HepG2 (cell line): ENCODE results near the gene OCLN. TPM values are rescaled to one million over a fixed set of nuclear protein-coding genes. Genes with fewer than 3 reads are reported as not detected.
A peak's percentile ranks its signal among the peaks of the same experiment; 100 is the strongest.

Experiments used
- HNRNPK ChIP-seq: fragments of 200-400 bp; formaldehyde crosslinking; IDR thresholded peaks from 2 replicates; pipeline ENCODE4 v1.6.1; 2018; ENCODE audit warnings: low read length, low read depth, moderate library complexity, mild to moderate bottlenecking; ENCODE audit not compliant: poor library complexity, severe bottlenecking
- KLF15 ChIP-seq: sonication (generic); formaldehyde crosslinking; IDR thresholded peaks from 2 replicates; pipeline ENCODE4 v1.8.1; 2023; ENCODE audit warnings: borderline replicate concordance, mild to moderate bottlenecking, inconsistent platforms, missing genetic modification reagents, mixed read lengths
- RBM39 ChIP-seq: fragments of 200-400 bp; formaldehyde crosslinking; IDR thresholded peaks from one replicate; pipeline ENCODE4 v1.6.1; 2018; ENCODE audit warnings: antibody characterized with exemption, mild to moderate bottlenecking, low read depth, low read length; ENCODE audit not compliant: poor library complexity, severe bottlenecking
- RFXAP ChIP-seq: sonication (generic); formaldehyde crosslinking; IDR thresholded peaks from 2 replicates; pipeline ENCODE4 v1.4.0; 2020; ENCODE audit warnings: missing genetic modification reagents, borderline replicate concordance
- YY1 ChIP-seq: IDR thresholded peaks from 2 replicates; pipeline ENCODE4 v1.6.1; 2011; ENCODE audit warnings: low read length, low read depth, moderate library complexity, mild to moderate bottlenecking; ENCODE audit not compliant: insufficient read depth, insufficient replicate concordance
- ZNF629 ChIP-seq: sonication (generic); formaldehyde crosslinking; conservative IDR thresholded peaks from 2 replicates; pipeline ENCODE4 v1.5.0; 2020; ENCODE audit warnings: missing genetic modification reagents
- ZNF749 ChIP-seq: sonication (generic); formaldehyde crosslinking; IDR thresholded peaks from 2 replicates; pipeline ENCODE4 v1.8.0; 2022; ENCODE audit warnings: mild to moderate bottlenecking, missing genetic modification reagents, moderate library complexity, borderline replicate concordance
- polyA plus RNA-seq, 8 experiments: library from polyadenylated mRNA; depleted of rRNA in 3 of 8; stranded (reverse) in 7 of 8; unstranded in 1 of 8; fragments of >200 nt; fragmentation: Illumina TruSeq in 4 of 8; extraction: Trizol in 4 of 8; gene quantifications; 2 replicates each; pipeline versions ENCODE4 v1.2.1 to v1.2.3, GENCODE V29; 2011 to 2016; ENCODE audit warnings: low read depth in 4 of 8, missing spikeins in 1 of 8, mixed read lengths in 1 of 8; ENCODE audit not compliant: insufficient read depth in 1 of 8
- total RNA-seq, 5 experiments: library from RNA; depleted of rRNA; stranded (reverse); fragments of >200 nt; fragmentation: Illumina TruSeq; extraction: Trizol; gene quantifications; 2 replicates each; pipeline ENCODE4 v1.2.3, GENCODE V29; 2016; ENCODE audit warnings: low read depth in 1 of 5
- TF ChIP-seq, protein P1 (sequence below): sonication (generic); formaldehyde crosslinking; IDR thresholded peaks from 2 replicates; pipeline ENCODE4 v1.5.1; 2020; ENCODE audit warnings: mild to moderate bottlenecking, missing genetic modification reagents, borderline replicate concordance
- TF ChIP-seq, protein P2 (sequence below): sonication (generic); formaldehyde crosslinking; IDR thresholded peaks from 2 replicates; pipeline ENCODE4 v1.8.1; 2023; ENCODE audit warnings: missing genetic modification reagents, inconsistent platforms, borderline replicate concordance
- TF ChIP-seq, protein P3 (sequence below): sonication (generic); formaldehyde crosslinking; IDR thresholded peaks from 2 replicates; pipeline ENCODE4 v1.8.1; 2022; ENCODE audit warnings: low read depth, mild to moderate bottlenecking, missing genetic modification reagents
- TF ChIP-seq, protein P4 (sequence below): sonication (generic); formaldehyde crosslinking; IDR thresholded peaks from 2 replicates; pipeline ENCODE4 v1.4.0; 2020; ENCODE audit warnings: mild to moderate bottlenecking, missing genetic modification reagents
- TF ChIP-seq, protein P5 (sequence below): IDR thresholded peaks from 2 replicates; pipeline ENCODE4 v1.6.1; 2016; ENCODE audit warnings: low read depth, control low read depth

Gene OCLN
- total and polyA plus RNA-seq, 2 of the 13 experiments (the other 11 are each of a cell fraction or from before 2014, with no cell fraction given) = 24.1 to 34.8 TPM

DNA sequence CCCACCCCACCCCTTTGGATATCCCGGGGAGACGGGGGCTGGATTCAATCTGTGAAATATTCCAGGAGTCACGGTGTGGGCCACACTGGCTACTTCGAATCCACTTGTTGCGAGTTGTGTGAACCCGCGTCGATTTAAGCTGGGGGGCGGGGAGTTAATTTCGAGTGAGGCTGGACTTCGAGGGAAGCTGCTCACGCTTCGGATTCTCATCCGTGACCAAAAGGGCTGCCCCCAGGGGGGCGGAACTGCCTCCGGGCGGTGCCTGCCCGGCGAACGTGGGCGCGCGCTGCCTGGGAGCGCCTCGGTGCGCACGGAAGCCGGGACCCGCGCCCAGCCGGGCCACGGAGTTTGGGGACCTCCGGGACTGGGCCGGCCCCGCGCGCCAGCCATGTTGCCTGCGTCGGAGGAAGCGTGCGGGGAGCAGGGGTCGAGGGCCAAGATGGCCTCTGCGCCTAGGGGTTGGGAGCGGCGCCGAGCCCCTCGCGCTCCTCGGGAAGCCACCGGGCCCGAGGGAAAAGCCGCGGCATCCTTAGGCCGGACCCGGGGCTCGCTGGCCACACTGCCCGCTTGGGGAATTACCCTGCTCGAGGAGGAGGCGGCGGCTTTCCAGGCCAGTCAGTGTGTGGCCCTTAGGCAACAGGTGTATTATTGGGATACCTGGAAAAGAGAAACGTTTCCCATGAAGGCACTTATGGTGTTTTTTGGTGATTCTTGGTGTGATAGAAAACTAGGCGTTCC lies 975 bp downstream of the OCLN start (continued):
- TF ChIP-seq, protein P1, sequence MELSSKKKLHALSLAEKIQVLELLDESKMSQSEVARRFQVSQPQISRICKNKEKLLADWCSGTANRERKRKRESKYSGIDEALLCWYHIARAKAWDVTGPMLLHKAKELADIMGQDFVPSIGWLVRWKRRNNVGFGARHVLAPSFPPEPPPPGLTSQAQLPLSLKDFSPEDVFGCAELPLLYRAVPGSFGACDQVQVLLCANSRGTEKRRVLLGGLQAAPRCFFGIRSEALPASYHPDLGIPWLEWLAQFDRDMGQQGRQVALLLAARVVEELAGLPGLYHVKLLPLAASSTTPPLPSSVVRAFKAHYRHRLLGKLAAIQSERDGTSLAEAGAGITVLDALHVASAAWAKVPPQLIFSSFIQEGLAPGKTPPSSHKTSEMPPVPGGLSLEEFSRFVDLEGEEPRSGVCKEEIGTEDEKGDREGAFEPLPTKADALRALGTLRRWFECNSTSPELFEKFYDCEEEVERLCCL (CRISPR knock-in tag) = no peak
- TF ChIP-seq ZNF629 (CRISPR knock-in tag) (no peak), KLF15 (CRISPR knock-in tag) (peak; percentile 52; the same call in 1 of the 2 replicates), ZNF749 (CRISPR knock-in tag) (0 out of 2 replicates have a peak, but pooled peaks have one; percentile 56), RFXAP (CRISPR knock-in tag) (peak; percentile 60; the same call in 1 of the 2 replicates), HNRNPK (no peak), YY1 (peak; percentile 91), RBM39 (peak; percentile 20)
- TF ChIP-seq, protein P2, sequence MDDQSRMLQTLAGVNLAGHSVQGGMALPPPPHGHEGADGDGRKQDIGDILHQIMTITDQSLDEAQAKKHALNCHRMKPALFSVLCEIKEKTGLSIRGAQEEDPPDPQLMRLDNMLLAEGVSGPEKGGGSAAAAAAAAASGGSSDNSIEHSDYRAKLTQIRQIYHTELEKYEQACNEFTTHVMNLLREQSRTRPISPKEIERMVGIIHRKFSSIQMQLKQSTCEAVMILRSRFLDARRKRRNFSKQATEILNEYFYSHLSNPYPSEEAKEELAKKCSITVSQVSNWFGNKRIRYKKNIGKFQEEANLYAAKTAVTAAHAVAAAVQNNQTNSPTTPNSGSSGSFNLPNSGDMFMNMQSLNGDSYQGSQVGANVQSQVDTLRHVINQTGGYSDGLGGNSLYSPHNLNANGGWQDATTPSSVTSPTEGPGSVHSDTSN (CRISPR knock-in tag) = 0 out of 2 replicates have a peak, but pooled peaks have one; percentile 48
- TF ChIP-seq, protein P3, sequence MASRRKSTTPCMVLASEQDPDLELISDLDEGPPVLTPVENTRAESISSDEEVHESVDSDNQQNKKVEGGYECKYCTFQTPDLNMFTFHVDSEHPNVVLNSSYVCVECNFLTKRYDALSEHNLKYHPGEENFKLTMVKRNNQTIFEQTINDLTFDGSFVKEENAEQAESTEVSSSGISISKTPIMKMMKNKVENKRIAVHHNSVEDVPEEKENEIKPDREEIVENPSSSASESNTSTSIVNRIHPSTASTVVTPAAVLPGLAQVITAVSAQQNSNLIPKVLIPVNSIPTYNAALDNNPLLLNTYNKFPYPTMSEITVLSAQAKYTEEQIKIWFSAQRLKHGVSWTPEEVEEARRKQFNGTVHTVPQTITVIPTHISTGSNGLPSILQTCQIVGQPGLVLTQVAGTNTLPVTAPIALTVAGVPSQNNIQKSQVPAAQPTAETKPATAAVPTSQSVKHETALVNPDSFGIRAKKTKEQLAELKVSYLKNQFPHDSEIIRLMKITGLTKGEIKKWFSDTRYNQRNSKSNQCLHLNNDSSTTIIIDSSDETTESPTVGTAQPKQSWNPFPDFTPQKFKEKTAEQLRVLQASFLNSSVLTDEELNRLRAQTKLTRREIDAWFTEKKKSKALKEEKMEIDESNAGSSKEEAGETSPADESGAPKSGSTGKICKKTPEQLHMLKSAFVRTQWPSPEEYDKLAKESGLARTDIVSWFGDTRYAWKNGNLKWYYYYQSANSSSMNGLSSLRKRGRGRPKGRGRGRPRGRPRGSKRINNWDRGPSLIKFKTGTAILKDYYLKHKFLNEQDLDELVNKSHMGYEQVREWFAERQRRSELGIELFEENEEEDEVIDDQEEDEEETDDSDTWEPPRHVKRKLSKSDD = peak; percentile 63
- TF ChIP-seq, protein P4, sequence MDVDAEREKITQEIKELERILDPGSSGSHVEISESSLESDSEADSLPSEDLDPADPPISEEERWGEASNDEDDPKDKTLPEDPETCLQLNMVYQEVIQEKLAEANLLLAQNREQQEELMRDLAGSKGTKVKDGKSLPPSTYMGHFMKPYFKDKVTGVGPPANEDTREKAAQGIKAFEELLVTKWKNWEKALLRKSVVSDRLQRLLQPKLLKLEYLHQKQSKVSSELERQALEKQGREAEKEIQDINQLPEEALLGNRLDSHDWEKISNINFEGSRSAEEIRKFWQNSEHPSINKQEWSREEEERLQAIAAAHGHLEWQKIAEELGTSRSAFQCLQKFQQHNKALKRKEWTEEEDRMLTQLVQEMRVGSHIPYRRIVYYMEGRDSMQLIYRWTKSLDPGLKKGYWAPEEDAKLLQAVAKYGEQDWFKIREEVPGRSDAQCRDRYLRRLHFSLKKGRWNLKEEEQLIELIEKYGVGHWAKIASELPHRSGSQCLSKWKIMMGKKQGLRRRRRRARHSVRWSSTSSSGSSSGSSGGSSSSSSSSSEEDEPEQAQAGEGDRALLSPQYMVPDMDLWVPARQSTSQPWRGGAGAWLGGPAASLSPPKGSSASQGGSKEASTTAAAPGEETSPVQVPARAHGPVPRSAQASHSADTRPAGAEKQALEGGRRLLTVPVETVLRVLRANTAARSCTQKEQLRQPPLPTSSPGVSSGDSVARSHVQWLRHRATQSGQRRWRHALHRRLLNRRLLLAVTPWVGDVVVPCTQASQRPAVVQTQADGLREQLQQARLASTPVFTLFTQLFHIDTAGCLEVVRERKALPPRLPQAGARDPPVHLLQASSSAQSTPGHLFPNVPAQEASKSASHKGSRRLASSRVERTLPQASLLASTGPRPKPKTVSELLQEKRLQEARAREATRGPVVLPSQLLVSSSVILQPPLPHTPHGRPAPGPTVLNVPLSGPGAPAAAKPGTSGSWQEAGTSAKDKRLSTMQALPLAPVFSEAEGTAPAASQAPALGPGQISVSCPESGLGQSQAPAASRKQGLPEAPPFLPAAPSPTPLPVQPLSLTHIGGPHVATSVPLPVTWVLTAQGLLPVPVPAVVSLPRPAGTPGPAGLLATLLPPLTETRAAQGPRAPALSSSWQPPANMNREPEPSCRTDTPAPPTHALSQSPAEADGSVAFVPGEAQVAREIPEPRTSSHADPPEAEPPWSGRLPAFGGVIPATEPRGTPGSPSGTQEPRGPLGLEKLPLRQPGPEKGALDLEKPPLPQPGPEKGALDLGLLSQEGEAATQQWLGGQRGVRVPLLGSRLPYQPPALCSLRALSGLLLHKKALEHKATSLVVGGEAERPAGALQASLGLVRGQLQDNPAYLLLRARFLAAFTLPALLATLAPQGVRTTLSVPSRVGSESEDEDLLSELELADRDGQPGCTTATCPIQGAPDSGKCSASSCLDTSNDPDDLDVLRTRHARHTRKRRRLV (CRISPR knock-in tag) = no peak
- TF ChIP-seq, protein P5, sequence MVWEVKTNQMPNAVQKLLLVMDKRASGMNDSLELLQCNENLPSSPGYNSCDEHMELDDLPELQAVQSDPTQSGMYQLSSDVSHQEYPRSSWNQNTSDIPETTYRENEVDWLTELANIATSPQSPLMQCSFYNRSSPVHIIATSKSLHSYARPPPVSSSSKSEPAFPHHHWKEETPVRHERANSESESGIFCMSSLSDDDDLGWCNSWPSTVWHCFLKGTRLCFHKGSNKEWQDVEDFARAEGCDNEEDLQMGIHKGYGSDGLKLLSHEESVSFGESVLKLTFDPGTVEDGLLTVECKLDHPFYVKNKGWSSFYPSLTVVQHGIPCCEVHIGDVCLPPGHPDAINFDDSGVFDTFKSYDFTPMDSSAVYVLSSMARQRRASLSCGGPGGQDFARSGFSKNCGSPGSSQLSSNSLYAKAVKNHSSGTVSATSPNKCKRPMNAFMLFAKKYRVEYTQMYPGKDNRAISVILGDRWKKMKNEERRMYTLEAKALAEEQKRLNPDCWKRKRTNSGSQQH (CRISPR knock-in tag) = no peak
